HG02642 (cell line): Measurements from ENCODE around the gene OR7G1.
"Not testable (repeated sequence)": the region's sequence is repeated elsewhere in the genome, so short reads cannot be mapped to it uniquely, and the experiment has no call there.

Experiments used
- ATAC-seq: cut with Tn5 transposase; IDR thresholded peaks from one replicate; pipeline ENCODE4 v1.9.1; 2021; ENCODE audit warnings: mild to moderate bottlenecking; ENCODE audit not compliant: unreplicated experiment, poor library complexity

The OR7G1 gene

DNA sequence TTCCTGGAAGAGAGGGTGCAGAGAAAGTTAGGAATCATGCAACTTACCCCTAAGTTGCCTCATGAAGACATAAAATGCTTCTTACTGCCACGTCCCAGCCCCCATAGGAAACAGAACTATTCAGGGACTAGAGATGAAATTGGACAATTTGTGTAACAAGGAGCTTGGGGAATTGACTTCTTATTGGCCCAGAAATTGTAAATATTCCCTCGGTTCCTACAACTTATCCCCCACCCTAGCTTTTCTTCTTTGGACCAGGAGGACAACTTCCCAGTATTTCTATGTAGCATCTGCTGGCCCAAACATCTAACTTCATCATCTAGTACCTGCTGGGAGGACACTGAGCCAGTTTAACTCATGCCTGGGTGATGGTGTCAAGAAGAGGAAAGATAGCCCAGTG is 28.8 kb downstream of the OR7G1 start, which contains the start of gene OR1M1:
Gene OR1M1 (plus strand): TSS at position 301 of the 400 bp plus-strand sequence. CDS start 6,184 bp downstream, outside the sequence.
- no peak for ATAC-seq

DNA sequence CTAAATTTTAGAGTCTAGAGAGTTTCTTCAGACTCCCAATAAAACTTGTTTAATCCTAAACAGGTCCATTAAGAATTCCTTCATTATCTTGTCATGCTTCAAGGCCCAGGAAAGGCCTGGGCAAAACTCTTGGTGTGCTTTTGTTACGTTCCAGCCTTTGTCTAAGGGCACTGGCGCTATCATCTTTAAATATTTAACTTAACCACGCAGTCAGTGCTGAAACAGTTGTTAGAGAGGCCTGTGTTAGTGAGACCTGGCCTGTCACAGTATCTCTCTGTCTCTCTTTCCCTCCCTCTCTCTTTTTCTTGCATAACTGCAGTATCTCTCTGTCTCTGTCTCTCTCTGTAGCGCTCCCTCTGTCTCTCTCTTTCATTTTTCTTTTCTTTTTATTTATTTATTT is 36.9 kb downstream of the OR7G1 start:
- ATAC-seq, result no peak

DNA sequence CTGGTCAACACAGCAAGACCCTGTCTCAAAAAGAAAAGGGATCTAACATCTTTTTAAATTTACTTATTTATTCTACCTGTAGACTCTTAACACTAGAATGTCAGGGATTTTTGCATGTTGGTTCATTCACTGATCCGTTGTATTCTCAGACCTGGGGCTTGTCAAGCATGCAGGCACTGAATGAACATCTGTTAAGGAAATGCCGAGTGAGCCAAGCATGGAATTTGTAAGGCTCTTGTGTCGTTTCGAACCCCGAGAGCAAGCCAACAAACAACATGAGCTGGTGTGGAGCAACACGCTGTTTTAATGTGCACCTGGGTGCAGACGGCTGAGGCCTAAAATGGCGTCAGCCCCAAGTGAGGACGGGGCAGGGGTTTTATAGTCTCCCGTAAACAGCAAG is 38.7 kb downstream of the OR7G1 start:
- no peak for ATAC-seq

DNA sequence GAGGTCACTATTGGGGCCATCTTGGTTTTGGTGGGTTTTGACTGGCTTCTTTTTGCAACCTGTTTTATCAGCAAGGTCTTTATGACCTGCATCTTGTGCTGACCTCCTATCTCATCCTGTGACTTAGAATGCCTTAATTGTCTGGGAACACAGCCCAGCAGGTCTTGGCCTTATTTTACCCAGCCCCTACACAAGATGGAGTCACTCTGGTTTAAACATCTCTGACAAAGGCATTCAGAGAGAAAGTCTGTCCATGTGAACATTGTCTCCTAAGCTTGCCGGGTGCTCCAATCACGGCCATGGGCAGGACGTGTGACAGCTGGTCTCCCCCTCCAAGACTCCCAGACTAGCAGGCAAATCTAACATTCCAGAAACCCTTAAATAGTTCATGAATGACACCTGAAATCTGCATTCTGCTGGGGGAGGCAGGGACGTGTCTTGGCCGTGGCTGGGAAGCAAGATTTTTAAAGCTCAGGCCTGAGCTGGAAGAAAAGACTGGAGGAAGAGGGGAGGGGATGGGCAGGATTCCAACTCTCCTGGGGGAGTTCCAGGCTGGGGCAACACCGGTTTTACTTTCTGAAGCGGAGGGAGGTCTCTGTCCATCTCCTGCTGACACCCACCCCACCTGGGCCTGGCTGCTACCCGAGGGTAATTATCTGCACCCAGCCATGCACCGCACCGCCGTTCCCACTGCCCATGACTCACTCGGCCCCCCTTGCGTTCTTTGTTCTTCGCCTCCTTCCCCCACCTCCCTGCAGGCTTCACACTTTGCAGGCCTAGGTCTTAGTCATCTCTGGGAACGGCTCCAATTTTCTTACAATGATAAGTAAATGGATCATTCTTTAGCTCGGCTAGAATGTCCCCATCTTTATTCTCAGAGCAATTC is 40.3 kb downstream of the OR7G1 start:
- ATAC-seq, result no peak

DNA sequence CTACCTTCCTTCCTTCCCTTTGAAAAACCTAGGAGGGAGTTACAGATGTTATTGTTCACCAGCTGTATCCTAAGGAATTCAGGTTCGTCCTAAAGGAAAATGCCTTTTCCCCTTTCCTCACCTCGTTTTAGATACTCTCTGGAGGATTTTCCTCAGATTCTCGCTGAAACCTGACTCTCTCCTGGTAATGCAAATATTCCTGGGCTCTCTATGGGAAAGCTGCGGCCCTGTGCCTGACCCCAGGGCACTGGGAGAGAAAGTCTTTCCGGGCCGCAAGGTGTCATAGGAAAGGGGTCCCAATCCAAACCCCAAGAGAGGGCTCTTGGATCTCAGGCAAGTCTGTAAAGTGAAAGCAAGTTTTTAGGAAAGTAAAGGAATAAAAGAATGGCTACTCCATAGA is 41.8 kb downstream of the OR7G1 start:
- ATAC-seq, result no peak

DNA sequence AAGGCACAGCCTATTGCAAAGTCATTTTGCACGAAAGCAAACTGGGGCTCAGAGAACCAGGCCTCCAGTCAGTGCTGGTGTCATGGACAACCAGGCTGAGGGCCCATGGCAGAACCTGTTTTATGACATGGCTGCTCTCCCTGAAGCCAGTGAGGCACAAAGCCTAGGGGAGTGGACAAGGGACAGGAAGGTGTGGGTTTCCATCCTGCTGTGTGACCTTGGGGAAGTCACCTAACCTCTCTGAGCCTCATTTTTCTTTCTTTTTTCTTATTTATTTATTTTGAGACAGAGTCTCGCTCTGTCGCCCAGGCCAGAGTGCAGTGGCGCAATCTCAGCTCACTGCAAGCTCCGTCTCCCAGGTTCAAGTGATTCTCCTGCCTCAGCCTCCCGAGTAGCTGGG is 43.8 kb downstream of the OR7G1 start:
- not testable (repeated sequence) for ATAC-seq

DNA sequence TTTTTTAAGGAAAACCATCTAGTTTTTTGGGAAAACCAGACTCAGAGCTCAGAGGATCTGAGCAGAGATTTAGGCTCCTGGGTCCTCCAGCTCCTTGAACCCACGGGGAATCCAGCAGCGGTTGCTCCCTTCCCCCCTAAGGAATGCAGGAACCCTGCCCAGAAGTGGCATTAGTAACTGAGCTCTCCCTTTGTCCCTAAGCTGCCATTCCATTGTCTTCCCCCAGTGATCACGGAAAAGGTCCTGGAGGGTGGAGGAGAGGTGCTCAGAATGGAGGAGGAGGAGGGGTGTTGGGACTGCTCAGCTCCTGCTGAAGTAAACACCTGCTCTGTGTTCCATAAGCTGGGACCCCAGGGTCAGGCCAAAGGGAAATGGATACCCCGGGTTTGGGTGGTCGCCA is 45.5 kb downstream of the OR7G1 start:
- ATAC-seq, result no peak

DNA sequence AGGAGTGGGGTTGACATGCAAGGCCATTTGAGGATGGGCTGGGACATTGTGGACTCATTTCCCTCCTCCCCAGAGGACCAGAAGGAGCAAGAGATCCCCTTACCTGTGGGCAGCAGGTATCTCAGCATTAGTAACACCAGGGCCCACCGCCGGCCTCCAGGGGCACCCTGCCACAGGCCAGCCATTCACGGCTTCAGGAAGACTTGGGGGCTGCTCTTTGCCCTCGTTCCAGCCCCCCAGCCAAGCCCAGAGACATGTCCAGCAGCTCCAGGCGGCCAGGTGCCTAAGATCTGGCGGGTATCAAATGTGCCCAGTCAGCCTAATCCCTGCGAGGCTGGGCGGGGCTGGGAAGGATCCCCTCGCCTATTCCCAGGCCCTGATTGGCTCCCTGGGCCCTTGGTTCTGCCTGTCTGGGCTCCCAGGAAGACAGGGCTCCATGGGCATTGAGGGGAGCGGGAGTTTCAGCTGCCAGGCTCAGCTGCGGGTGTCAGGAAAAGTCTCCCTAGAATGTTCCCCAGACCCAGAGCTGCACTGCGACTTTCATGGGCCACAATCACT is 50.0 kb downstream of the OR7G1 start:
- ATAC-seq, result no peak
